HG02938 (cell line): Measurements from ENCODE around the gene BRIP1.
"Not testable (repeated sequence)": the region's sequence is repeated elsewhere in the genome, so short reads cannot be mapped to it uniquely, and the experiment has no call there.

ENCODE experiments used
- ATAC-seq: cut with Tn5 transposase; IDR thresholded peaks from one replicate; pipeline ENCODE4 v1.9.1; 2021; ENCODE audit warnings: mild to moderate bottlenecking, moderate library complexity; ENCODE audit not compliant: unreplicated experiment

The BRIP1 gene

DNA sequence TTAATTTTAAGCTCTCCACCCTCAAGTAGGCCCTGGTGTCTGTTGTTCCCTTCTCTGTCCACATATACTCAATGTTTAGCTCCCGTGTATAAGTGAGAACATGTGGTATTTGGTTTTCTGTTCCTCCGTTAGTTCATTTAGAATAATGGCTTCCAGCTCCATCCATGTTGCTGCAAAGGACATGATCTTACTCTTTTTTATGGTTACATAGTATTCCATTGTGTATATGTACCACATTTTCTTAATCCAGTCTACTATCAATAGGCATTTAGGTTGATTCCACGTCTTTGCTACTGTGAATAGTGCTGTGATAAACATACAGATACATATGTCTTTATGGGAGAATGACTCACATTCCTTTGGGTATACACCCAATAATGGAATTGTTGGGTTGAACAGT lies 160.9 kb downstream of the BRIP1 start:
- no peak for ATAC-seq

DNA sequence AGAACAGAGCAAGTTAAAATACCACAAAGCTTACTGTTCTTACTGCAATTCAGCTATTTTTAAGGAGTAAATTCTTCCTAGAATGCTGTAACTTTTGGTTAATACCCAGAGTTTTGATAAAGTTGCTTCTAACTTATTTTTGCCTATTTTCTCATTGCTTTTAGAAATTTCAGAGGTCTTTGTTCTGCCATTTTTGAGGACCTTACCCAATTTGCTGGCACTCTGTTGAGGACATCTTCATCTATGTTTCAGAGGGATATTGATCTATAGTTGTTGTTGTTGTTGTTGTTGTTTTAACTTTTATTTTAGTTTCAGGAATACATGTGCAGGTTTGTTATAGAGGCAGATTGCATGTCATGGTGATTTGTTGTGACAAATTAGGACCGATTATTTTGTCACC lies 161.3 kb downstream of the BRIP1 start:
- ATAC-seq, result no peak

DNA sequence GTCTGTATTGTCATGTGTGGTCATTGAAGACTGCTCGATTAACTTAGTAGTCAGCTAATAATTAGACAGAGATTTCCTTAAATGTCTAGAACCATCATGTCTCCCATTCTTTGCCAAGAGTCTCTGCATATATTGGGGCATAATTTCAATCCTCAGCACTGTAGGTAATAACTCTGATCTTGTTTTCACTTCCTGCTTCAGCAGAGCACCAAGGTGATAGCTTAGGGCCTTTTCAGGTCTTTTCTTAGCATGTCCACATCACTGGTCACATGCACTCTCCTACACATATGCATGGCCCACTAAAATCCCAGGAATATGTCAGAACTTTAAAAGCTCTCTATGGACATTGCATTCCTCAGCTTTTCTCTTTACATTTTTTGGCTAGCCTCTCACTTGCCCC lies 162.0 kb downstream of the BRIP1 start:
- no peak for ATAC-seq

DNA sequence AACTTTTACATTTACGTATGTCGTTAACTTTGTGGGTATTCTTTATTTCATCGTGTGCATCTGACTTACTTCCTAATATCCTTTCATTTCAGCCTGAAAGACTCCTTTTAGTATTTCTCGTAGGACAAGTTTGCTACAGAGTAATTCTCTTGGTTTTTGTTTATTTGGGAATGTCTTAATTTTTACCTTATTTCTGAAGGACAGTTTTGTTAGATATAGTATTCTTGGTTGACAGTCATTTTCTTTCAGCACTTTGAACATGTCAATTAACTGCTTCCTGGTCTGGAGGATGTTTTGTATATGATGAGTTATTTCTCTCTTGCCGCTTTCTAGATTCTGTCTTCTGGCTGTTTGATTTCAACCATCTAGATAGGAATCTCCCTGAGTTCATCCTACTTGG lies 163.1 kb downstream of the BRIP1 start:
- ATAC-seq, result no peak

DNA sequence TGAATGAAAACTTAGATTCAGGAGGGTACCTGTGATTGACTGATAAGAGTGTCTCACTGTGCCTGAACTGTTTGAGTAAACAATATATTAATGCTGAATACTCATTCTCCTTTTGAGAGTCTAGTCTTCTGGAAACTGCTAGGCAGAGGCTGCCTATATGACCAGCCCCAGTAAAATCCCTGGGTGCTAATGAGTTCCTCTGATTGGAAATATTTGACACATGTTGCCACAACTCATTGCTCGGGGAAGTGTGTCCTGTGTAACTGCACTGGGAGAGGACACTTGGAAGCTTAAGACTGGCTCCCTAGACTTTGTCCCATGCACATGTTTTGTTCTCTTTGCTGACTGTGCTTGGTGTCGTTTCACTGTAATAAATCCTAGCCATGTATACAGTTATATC lies 163.6 kb downstream of the BRIP1 start:
- no peak for ATAC-seq

DNA sequence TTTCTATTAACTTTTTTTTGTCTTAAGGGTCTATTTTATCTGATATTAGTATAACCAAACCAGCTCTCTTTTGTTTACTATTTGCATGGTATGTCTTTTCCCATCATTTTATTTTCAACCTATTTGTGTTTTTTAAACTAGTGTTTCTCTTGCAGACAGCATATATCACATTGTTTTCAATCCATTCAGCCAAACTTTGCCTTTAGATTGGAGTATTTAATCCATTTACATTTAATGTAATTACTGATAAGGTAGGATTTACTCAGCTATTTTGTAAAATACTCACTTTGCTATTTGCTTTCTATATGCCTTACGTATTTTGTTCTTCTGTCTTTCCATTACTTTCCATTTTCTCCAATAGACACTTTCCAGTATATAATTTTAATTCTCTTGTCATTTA lies 164.3 kb downstream of the BRIP1 start:
- ATAC-seq, result no peak

DNA sequence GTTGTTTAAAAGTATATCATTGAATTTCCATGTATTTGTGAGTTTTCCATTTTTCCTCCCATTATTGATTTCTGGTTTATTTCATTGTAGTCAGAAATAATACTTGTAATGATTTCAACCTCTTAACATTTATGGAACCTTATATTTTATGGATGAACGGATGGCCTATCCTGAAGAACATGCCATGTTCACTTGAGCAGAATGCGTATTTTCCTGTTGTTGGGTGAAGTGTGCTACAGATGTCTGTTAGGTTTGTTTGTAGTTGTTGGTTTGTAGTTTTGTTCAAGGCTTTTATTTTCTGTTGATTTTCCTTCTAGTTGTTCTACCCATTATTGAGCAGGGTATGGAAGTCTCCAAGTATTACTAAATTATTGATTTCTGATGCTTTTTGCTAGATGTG lies 165.1 kb downstream of the BRIP1 start:
- ATAC-seq, result no peak

DNA sequence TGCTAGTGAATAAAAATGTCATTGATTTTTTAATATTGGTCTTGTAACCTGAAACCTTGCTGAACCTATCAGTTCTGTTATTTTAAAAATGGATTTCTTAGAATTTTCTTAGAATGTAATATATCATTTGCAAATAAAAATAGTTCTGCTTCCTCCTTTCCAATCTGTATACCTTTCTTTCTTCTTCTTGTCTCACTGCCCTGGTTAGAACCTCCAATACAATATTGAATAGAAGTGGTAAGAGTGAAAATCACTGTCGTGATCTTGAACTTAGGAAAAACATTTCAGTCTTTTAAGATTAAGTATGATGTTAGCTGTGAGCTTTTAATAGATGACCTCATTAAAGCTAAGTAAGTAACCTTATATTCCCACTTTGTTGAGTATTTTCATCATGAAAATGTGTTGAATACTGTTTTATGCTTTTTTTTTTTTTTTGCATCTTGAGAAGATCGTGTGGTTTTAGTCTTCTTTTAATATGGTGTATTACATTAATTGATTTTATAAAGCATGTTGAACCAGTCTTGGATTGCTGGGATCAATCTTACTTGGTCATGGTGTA lies 167.5 kb downstream of the BRIP1 start:
- no peak for ATAC-seq

DNA sequence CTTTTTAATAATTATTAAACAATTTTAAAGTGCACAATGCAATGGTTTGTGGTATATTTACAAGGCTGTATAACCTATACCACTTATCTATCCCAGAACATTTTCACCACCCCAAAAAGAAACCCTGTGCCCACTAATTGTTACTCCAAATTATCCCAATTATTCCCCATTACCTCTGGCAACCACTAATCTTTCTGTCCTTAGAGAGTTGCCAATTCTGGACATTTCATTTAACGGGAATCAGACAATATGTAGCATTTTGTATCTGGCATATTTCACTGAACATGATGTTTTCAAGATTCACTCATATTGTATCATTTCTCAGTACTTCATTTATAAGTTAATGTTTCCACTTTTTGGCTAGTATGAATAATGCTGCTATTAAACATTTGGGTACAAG lies 169.2 kb downstream of the BRIP1 start:
- no peak for ATAC-seq

DNA sequence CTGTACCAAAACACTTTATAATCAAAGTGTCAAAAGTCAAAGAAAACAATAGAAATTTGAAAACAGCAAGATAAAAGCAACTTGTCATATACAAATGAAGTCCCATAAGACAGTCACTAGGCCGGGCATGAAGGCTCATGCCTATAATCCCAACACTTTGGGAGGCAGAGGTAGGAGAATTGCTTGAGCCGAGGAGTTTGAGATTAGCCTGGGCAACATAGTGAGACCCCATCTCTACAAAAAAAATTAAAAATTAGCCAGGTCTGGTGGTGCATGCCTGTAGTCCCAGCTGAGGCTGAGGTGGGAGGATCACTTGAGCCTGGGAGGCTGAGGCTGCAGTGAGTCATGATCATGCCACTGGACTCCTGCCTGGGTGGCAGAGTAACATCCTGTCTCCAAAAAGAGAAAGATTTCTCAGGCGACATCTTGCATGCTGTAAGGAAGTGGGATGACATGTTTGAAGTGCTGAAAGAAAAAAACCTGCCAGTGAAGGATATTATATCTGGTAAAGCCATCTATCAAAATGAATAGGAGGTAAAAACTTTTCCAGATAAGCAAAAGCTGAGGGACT lies 173.6 kb downstream of the BRIP1 start:
- no peak for ATAC-seq

DNA sequence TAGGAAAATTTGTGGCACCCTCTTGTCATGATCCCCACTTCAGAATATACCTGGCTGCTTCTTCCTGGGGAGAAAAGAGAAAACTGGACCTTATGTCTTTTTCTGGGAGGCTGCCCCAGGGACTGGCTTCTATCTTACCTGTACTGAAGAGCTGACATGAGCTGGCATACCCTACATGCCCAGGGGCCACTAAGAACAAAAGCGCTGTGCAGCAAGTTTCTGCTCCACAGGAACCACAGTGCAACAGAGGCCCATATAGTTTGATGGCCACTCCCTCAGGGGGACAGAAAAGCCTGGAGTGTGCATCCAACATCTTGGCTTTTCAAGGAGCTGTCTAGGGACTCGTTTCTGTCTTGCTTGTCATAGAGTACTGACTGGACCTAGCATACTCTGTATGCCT lies 175.6 kb downstream of the BRIP1 start:
- ATAC-seq, result no peak

DNA sequence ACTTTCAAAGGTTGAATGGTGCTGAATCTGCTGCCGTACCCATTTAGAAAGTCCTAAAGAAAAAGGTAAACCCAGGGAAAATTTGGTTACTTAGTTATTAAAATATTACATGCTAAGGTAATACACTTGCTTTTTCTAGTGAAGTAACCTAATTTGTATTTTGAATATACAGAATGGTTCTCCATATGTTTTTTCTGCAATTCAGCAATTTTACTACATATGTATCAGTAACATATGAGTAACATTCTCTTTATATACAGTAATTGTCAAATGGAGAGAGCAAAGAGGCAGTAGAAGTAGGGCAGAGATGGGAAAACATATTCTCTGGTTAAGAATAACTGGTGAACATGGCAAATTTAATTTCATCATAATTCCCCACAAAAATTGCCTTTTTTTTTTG lies 177.2 kb downstream of the BRIP1 start:
- ATAC-seq, result no peak

DNA sequence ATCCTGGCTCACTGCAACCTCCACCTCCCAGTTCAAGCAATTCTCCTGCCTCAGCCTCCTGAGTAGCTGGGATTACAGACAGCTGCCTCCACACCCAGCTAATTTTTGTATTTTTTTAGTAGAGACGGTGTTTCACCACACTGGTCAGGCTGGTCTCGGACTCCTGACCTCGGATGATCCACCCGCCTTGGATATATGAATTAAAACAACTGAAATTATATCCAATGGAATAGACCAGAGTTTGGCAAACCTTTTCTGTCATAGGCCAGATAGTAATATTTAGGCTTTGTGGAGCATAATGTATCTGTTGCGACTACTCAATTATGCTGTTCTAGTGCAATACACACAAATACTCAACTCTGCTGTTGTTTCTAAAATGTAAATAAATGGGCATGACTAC lies 178.5 kb downstream of the BRIP1 start:
- ATAC-seq, result no peak

DNA sequence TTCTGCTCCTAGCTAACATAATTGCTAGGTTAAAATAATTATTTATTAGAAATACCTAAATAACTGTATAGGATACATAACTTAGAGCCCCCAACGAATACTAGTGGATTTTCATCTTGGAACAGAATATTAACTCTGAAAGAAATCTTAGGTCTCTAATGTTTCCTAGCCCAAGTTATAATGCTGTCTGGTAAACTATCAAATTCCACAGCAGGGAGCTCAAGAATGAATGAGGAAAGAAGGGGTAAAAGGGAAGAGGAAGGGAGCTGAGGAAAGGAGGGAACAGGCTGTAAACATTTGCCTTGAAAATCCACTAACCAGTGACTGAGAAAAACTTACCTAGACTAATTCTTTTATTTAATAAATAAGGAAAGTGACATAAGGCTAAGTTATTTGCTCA lies 179.2 kb downstream of the BRIP1 start:
- no peak for ATAC-seq

DNA sequence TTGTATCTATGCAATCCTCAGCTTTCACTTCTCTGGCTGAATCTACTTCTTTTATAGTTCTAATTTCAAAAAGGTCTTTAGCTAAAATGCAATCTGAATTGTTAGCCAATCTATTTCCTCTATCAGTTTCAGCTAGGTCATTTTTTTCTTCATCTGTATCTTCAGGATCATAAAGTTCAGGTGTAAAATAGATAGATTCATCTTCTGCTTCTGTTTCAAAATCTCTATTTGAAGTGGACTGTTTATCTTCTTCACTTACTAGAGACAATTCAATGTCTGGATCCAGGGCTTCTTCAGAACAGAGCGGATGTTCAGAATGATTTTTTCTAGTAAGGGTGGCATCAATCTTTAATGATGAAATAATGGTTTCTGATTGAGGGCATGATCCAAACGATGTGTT lies 179.9 kb downstream of the BRIP1 start:
- ATAC-seq, result no peak

DNA sequence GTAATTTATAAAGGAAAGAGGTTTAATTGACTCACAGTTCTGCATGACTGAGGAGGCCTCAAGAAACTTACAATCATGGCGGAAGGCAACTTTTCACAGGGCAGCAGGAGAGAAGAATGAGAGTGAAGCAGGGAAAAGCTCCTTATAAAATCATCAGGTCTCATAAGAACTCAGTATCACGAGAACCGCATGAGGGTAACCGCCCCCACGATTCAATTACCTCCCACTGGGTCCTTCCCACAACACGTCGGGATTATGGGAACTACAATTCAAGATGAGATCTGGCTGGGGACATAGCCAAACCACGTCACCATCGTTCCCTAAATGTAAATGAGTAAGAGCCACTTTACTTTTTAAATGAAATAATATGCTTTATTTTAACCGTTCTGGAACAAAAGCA lies 182.4 kb downstream of the BRIP1 start:
- no peak for ATAC-seq

DNA sequence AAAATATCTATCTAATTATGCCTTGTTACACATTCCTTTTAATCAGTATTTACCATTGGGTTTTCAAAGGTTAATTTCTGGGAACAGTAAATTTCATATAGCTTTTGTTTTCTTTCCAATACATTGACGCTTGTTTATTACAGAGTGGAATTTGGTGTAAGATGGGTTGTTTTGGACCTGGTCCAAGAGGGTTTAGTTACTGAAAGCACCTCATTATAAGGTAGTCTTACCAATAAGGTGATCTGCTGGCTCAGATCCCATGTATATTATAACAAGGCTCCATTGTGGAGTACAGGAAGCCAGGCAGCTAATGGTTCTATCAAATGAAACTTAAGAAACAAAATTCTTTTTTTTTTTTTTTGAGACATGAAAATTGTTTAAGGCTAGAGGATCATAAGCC lies 185.0 kb downstream of the BRIP1 start:
- no peak for ATAC-seq

DNA sequence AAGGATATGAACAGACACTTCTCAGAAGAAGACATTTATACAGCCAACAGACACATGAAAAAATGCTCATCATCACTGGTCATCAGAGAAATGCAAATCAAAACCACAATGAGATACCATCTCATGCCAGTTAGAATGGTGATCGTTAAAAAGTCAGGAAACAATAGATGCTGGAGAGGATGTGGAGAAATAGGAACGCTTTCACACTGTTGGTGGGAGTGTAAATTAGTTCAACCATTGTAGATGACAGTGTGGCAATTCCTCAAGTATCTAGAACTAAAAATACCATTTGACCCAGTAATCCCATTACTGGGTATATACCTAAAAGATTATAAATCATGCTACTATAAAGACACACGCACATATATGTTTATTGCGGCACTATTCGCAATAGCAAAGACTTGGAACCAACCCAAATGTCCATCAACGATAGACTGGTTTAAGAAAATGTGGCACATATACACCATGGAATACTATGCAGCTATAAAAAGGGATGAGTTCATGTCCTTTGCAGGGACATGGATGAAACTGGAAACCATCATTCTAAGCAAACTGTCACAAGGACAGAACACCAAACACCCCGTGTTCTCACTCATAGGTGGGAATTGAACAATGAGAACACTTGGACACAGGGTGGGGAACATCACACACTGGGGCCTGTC lies 186.0 kb downstream of the BRIP1 start:
- ATAC-seq, result not testable (repeated sequence)

DNA sequence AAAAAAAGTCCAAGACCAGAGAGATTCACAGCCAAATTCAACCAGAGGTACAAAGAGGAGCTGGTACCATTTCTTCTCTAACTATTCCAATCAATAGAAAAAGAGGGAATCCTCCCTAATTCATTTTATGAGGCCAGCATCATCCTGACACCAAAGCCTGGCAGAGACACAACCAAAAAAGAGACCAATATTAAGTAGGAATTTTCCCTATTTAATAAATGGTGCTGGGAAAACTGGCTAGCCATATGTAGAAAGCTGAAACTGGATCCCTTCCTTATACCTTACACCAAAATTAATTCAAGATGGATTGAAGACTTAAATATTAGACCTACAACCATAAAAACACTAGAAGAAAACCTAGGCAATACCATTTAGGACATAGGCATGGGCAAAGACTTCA lies 186.8 kb downstream of the BRIP1 start:
- not testable (repeated sequence) for ATAC-seq

DNA sequence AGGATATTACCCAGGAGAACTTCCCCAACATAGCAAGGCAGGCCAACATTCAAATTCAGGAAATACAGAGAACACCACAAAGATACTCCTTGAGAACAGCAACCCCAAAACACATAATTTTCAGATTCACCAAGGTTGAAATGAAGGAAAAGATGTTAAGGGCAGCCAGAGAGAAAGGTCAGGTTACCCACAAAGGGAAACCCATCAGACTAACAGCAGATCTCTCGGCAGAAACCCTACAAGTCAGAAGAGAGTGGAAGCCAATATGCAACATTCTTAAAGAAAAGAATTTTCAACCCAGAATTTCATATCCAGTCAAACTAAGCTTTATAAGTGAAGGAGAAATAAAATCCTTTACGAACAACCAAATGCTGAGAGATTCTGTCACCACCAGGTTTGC lies 188.7 kb downstream of the BRIP1 start:
- ATAC-seq, result not testable (repeated sequence)

DNA sequence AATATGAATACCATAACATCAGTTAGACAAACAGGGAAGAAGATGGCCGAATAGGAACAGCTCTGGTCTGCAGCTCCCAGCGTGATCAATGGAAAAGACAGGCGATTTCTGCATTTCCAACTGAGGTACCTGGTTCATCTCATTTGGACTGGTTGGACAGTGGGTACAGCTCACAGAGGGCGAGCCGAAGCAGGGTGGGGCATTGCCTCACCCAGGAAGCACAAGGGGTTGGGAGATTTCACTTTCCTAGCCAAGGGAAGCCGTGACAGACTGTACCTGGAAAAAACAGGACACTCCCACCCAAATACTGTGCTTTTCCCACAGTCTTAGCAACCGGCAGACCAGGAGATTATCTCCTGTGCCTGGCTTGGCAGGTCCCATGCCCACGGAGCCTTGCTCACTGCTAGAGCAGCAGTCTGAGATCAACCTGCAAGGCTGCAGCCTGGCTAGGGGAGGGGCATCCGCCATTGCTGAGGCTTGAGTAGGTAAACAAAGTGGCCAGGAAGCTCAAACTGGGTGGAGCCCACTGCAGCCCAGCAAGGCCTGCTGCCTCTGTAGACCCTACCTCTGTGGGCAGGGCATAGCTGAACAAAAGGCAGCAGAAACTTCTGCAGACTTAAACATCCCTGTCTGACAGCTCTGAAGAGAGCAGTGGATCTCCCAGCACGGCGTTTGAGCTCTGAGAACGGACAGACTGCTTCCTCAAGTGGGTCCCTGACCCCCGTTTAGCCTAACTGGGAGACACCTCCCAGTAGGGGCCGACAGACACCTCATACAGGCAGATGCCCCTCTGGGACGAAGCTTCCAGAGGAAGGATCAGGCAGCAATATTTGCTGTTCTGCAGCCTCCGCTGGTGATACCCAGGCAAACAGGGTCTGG lies 190.1 kb downstream of the BRIP1 start:
- not testable (repeated sequence) for ATAC-seq

DNA sequence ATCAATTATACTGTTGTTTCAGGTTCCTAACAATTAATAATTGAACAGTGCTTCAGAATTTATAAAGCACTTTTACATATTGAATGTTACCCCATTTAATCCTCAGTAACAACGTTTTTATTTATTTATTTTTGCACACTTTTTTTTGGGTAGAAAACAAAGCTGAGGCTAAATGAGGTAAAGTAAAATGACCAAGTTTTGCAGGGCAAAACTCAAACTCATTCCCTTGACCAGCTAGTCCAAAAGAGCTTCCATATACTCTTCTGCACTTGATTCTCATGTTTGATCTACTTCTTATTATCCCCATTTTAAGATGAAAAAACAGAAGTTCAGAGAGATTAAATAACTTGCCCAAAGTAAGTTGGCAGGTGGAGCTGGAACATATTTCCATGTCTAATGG lies 191.2 kb downstream of the BRIP1 start:
- no peak for ATAC-seq
